Tibial artery (tissue), 4 donors: ENCODE results near the gene SAMSN1.
"Not testable (repeated sequence)": the region's sequence is repeated elsewhere in the genome, so short reads cannot be mapped to it uniquely, and the experiment has no call there.

ENCODE experiments used
- DNase-seq, 2 donors: peaks; one replicate each; pipeline ENCODE4 v3.0.0-alpha.2; 2019
- H3K27ac ChIP-seq, 2 donors: fragments of 200-600 bp; sonication (generic) in 1 of 2; 1 replicate in 1 of 2; 2 replicates in 1 of 2; pipeline ENCODE4 v1.5.1; 2018 to 2019; ENCODE audit warnings: mild to moderate bottlenecking in 1 of 2
- H3K27me3 ChIP-seq, 2 donors: fragments of 200-600 bp; sonication (generic) in 1 of 2; one replicate each; pipeline versions ENCODE4 v1.5.1 to v1.6.0; 2016 to 2019
- H3K36me3 ChIP-seq, 3 donors: fragments of 200-600 bp; sonication (generic) in 2 of 3; one replicate each; pipeline ENCODE4 v1.5.1; 2016 to 2019; ENCODE audit warnings: mild to moderate bottlenecking in 2 of 3
- H3K4me1 ChIP-seq, 4 donors: fragments of 200-600 bp; sonication (generic) in 2 of 4; 1 replicate in 3 of 4; 2 replicates in 1 of 4; pipeline ENCODE4 v1.5.1; 2016 to 2019
- H3K4me3 ChIP-seq, 2 donors: fragments of 200-600 bp; sonication (generic) in 1 of 2; 1 replicate in 1 of 2; 2 replicates in 1 of 2; pipeline ENCODE4 v1.5.1; 2018 to 2019; ENCODE audit warnings: mild to moderate bottlenecking in 2 of 2
- H3K9me3 ChIP-seq, 3 donors: fragments of 200-600 bp; sonication (generic) in 1 of 3; one replicate each; pipeline ENCODE4 v1.5.1; 2016 to 2019
- CTCF ChIP-seq, 2 experiments: fragments of 200-600 bp in 1 of 2; fragments of 450-650 bp in 1 of 2; IDR thresholded peaks; one replicate each; pipeline ENCODE4 v1.5.1; 2017 to 2019; ENCODE audit warnings: antibody characterized with exemption in 2 of 2, mild to moderate bottlenecking in 1 of 2, moderate library complexity in 1 of 2
- intact Hi-C: fragments of 100-400 bp; cut with DNase I; formaldehyde crosslinking; loops from one replicate; pipeline ENCODE4 v1.15.0; 2023; ENCODE audit warnings: low total_unique reads

SAMSN1 gene

GRCh38 chr21:14553422-14553821, 7.3 kb upstream of the SAMSN1 start:
- no peak overlapping the region for H3K27ac ChIP-seq
- no peaks in the 10 kb centered on the region for H3K4me1 ChIP-seq
- H3K4me3 ChIP-seq = no peak overlapping the region
- intact Hi-C loops = no loop called here
- H3K27me3 ChIP-seq = no peaks in the 10 kb centered on the region
- TF ChIP-seq CTCF (IDR thresholded peaks at IDR 0.05) = no peak
- H3K9me3 ChIP-seq = no peaks in the 10 kb centered on the region
- H3K36me3 ChIP-seq = no peaks in the 10 kb centered on the region
- DNase-seq = no peak

GRCh38 chr21:14551741-14552140, 5.6 kb upstream of the SAMSN1 start:
- H3K4me1 ChIP-seq = no peaks in the 10 kb centered on the region
- no peak for TF ChIP-seq CTCF (IDR thresholded peaks at IDR 0.05)
- no peak for DNase-seq
- no peak overlapping the region for H3K4me3 ChIP-seq
- intact Hi-C loops = no loop called here
- no peaks in the 10 kb centered on the region for H3K9me3 ChIP-seq
- no peak overlapping the region for H3K27ac ChIP-seq
- H3K36me3 ChIP-seq = no peaks in the 10 kb centered on the region
- H3K27me3 ChIP-seq = no peaks in the 10 kb centered on the region

GRCh38 chr21:14550135-14550534, 4.0 kb upstream of the SAMSN1 start:
- Histone ChIP-seq H3K4me1 (no peaks in the 10 kb centered on the region), H3K9me3 (no peaks in the 10 kb centered on the region), H3K4me3 (no peak overlapping the region), H3K27me3 (no peaks in the 10 kb centered on the region), H3K36me3 (no peaks in the 10 kb centered on the region), H3K27ac (no peak overlapping the region)
- no peak for DNase-seq
- intact Hi-C loops = no loop called here
- no peak for TF ChIP-seq CTCF (IDR thresholded peaks at IDR 0.05)

GRCh38 chr21:14548779-14549178, 2.7 kb upstream of the SAMSN1 start:
- Histone ChIP-seq H3K4me1 (no peaks in the 10 kb centered on the region), H3K36me3 (no peaks in the 10 kb centered on the region), H3K27me3 (no peaks in the 10 kb centered on the region), H3K27ac (no peak overlapping the region), H3K4me3 (no peak overlapping the region), H3K9me3 (no peaks in the 10 kb centered on the region)
- DNase-seq = no peak
- intact Hi-C loops = no loop called here
- no peak for TF ChIP-seq CTCF (IDR thresholded peaks at IDR 0.05)

GRCh38 chr21:14547834-14548513, 1.9 kb upstream of the SAMSN1 start:
- H3K27me3 ChIP-seq = no peaks in the 10 kb centered on the region

GRCh38 chr21:14546719-14547118, 604 bp upstream of the SAMSN1 start:
- H3K27me3 ChIP-seq, intact Hi-C loops, H3K4me3 ChIP-seq, H3K4me1 ChIP-seq, H3K36me3 ChIP-seq, H3K27ac ChIP-seq, H3K9me3 ChIP-seq, DNase-seq: not testable (repeated sequence)

More at GRCh38 chr21:14547834-14548513, 1.9 kb upstream of the SAMSN1 start:
- Histone ChIP-seq H3K4me1 (no peaks in the 10 kb centered on the region), H3K36me3 (no peaks in the 10 kb centered on the region), H3K9me3 (no peaks in the 10 kb centered on the region), H3K4me3 (no peak overlapping the region), H3K27ac (no peak overlapping the region)
- intact Hi-C loops = no loop called here
- no peak for TF ChIP-seq CTCF (IDR thresholded peaks at IDR 0.05)
- DNase-seq = no peak
